ENCODE measurements around the gene ADIRF. TPM values are rescaled to one million over a fixed set of nuclear protein-coding genes. Genes with fewer than 3 reads are reported as not detected.

Gene ADIRF
- total RNA-seq, 2 donors from 2014 or later, result not detected

DNA sequence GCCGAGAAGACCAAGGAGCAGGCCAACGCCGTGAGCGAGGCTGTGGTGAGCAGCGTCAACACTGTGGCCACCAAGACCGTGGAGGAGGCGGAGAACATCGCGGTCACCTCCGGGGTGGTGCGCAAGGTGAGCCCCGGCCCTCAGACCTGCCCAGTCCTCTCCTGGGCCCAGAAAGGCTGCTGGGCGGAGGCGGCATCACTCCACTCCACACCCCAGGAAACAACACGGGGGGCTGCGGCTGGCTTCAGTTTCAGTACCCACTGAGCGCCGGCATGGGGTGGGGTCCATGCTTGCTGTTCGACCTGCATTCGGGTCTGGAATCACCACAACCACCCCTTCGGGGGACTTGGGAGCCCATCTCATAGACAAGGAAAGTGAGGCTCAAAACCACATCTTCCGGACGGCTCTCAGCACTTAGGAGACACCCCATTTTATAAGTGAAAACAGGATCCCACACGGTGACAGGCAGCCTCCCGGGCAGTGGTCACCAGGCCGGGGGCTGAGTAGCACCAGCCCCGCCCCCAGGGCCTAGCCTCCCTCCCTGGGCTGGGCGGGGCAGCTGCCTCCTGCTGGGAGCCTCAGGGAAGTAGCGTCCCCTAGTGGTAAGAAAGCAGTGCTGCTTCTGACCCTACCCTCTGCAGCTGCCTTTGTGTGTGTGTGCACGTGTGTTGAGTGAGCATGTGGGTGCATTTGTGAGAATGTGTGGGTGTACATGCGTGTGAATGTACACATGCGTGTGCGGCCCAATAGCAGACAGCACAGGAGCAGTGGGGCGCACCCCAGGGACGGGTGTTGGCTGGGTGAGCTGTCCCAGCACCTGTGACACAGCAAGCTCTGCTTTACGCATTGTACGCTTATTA, 8.0 kb upstream of the ADIRF start:
- Mint-ChIP-seq H3K9me3 (no peaks in the 10 kb centered on the region), H3K36me3 (ENCODE audit: insufficient read depth in 2 of 2) (no peaks in the 10 kb centered on the region), H3K4me1 (ENCODE audit: low read depth) (no peaks in the 10 kb centered on the region), H3K27me3 (ENCODE audit: low read depth) (no peaks in the 10 kb centered on the region), H3K27ac (no peak overlapping the region), H3K4me3 (no peak overlapping the region)
- ATAC-seq (replicated peaks in 1 of 2) (peak; percentile 80), DNase-seq (peak; percentile 49 to 50)

DNA sequence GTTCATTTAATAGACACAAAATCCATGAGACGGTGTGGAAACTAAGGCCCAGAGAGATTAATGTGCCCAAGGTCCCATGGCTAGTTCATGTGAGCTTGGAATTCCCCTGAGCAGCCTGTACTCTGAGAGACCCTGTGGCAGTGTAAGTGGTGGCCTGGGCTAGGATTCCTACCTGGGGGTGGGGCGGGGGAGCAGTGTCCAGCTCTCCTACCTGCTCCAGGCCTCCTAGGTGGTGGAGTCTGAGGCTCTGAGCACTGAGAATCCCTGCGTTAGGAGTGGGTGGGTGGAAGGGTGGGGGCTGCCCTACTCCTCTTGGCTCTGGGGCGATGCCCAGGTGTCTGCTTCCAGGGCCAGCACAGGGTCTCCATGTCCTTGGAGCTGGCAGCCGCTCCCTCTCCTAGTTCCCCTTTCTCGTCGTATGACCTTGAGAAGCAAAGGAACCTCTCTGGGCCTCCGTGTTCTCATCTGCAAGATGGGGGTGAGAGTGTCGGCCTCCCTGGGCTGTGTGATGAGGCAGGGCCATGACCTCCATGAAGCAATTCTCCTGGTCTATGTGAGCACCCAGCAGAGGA, 7.3 kb upstream of the ADIRF start:
- Mint-ChIP-seq H3K27me3 (ENCODE audit: low read depth) (no peaks in the 10 kb centered on the region), H3K4me1 (ENCODE audit: low read depth) (peaks cover 7% of the 10 kb centered on the region), H3K9me3 (no peaks in the 10 kb centered on the region), H3K4me3 (no peak overlapping the region), H3K27ac (no peak overlapping the region), H3K36me3 (ENCODE audit: insufficient read depth in 2 of 2) (no peaks in the 10 kb centered on the region)
- DNase-seq (no peak), ATAC-seq (replicated peaks in 1 of 2) (no peak)

DNA sequence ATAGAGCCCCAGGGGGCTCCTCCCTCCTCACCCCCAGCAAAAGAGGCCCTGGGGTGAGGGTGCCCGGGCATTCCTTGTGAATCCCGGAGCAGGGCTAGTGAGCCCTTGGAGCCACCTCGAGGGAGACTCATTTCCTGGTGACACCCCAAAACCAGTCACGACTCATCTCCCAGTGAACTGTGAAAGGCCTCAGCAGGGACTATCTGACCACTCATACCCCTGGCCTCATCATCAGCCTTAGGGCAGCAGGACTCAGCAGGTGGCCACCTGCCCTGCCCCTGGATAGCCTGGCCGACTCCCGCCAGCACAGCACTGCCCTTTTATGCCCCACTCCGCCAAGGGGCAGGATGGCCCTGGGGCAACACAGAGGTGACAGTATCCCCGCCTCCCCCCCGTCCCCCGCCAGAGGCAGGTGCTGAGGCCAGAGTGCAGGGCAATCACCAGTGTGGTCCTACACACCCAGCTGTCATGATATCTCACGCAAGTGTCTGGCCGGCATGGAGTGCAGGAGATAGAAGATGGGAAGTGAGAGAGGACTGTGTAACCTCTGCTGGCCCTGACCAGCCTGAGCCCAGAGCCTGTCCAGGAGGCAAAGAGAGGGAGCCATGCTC, 6.7 kb upstream of the ADIRF start:
- Mint-ChIP-seq H3K27me3 (ENCODE audit: low read depth) (no peaks in the 10 kb centered on the region), H3K36me3 (ENCODE audit: insufficient read depth in 2 of 2) (no peaks in the 10 kb centered on the region), H3K27ac (no peak overlapping the region), H3K9me3 (no peaks in the 10 kb centered on the region), H3K4me3 (no peak overlapping the region), H3K4me1 (ENCODE audit: low read depth) (peaks cover 13% of the 10 kb centered on the region)
- no peak for ATAC-seq (replicated peaks in 1 of 2)
- DNase-seq, result no peak

DNA sequence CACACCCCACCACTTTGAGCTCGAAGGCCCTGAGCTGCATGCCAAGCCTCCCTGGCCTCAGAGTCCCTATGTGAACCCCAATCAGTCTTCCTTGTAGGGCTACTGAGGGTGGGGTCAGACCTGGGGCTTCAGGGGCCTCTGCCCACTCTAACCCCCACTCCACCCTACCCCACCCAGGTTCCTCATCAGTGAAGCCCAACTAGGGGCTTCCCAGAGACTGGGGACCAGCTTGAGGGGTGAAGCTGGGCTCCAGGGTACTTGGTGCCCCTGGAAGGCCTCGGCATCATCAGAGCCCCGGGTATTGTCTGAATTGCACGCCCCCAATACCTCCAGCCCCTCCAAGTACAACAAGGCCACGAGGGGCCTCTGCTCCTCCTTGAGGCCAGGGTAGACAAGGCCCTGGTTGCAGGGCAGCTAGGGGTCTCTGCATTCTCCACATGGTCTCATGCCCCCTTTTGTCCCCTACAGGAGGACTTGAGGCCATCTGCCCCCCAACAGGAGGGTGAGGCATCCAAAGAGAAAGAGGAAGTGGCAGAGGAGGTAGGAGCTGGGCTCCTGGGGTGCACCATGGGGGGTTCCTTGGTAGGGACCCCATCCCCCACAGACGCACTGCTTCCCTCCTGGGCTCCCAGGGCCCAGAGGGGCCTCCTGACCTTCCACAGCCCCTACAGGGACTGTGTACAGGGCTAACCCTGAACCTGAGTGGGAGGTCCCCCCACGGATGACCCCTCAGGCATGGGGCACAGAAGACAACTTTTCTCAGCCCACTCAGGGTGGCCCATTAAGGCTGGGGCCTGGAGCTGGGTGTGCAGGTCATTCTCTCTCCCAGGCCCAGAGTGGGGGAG, 5.9 kb upstream of the ADIRF start:
- Mint-ChIP-seq H3K27ac (no peak overlapping the region), H3K27me3 (ENCODE audit: low read depth) (no peaks in the 10 kb centered on the region), H3K36me3 (ENCODE audit: insufficient read depth in 2 of 2) (no peaks in the 10 kb centered on the region), H3K4me3 (no peak overlapping the region), H3K9me3 (no peaks in the 10 kb centered on the region), H3K4me1 (ENCODE audit: low read depth) (peaks cover 16% of the 10 kb centered on the region)
- DNase-seq (no peak), ATAC-seq (replicated peaks in 1 of 2) (no peak)

DNA sequence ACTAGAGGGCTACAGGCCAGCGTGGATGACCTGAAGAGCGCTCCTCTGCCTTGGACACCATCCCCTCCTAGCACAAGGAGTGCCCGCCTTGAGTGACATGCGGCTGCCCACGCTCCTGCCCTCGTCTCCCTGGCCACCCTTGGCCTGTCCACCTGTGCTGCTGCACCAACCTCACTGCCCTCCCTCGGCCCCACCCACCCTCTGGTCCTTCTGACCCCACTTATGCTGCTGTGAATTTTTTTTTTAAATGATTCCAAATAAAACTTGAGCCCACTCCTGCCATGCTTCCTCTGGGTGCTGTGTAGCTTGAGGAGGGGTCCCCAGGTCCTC, 5.3 kb upstream of the ADIRF start:
- no peak overlapping the region for H3K27ac Mint-ChIP-seq
- H3K27me3 Mint-ChIP-seq (ENCODE audit: low read depth), result no peaks in the 10 kb centered on the region
- no peak for DNase-seq
- no peaks in the 10 kb centered on the region for H3K36me3 Mint-ChIP-seq (ENCODE audit: insufficient read depth in 2 of 2)
- H3K4me3 Mint-ChIP-seq, result no peak overlapping the region
- H3K4me1 Mint-ChIP-seq (ENCODE audit: low read depth), result peaks cover 16% of the 10 kb centered on the region
- H3K9me3 Mint-ChIP-seq, result no peaks in the 10 kb centered on the region
- no peak for ATAC-seq (replicated peaks in 1 of 2)

DNA sequence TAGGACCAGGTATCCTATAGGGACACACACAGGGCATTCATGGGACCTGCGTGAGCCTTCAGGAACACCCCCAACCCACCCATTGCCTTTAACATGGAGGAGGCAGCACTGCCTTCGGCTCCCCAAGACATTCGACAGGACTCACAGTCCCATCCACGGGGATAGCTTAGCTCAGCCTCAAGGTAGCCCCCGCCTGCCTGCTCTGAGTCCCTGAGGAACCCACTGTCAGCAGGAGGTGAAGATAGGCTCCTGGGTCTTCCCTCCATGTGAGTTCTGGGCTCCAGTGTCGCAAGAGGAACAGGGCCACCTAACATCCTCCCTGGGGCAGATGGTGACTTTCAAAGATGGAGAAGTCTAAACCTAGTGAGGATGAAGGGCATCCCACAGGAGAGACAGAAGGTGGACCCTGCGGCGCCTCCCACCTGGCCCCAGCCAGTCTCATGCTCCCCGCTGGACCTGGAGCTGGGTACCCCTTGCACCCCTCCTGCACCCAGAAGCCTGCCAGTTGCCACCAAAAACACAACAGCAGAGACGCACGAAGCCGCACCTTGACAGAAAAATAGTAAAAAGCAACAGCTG, 4.9 kb upstream of the ADIRF start:
- no peak overlapping the region for H3K4me3 Mint-ChIP-seq
- no peaks in the 10 kb centered on the region for H3K9me3 Mint-ChIP-seq
- H3K27ac Mint-ChIP-seq, result no peak overlapping the region
- ATAC-seq (replicated peaks in 1 of 2), result no peak
- no peaks in the 10 kb centered on the region for H3K36me3 Mint-ChIP-seq (ENCODE audit: insufficient read depth in 2 of 2)
- no peaks in the 10 kb centered on the region for H3K27me3 Mint-ChIP-seq (ENCODE audit: low read depth)
- peaks cover 16% of the 10 kb centered on the region for H3K4me1 Mint-ChIP-seq (ENCODE audit: low read depth)
- no peak for DNase-seq

DNA sequence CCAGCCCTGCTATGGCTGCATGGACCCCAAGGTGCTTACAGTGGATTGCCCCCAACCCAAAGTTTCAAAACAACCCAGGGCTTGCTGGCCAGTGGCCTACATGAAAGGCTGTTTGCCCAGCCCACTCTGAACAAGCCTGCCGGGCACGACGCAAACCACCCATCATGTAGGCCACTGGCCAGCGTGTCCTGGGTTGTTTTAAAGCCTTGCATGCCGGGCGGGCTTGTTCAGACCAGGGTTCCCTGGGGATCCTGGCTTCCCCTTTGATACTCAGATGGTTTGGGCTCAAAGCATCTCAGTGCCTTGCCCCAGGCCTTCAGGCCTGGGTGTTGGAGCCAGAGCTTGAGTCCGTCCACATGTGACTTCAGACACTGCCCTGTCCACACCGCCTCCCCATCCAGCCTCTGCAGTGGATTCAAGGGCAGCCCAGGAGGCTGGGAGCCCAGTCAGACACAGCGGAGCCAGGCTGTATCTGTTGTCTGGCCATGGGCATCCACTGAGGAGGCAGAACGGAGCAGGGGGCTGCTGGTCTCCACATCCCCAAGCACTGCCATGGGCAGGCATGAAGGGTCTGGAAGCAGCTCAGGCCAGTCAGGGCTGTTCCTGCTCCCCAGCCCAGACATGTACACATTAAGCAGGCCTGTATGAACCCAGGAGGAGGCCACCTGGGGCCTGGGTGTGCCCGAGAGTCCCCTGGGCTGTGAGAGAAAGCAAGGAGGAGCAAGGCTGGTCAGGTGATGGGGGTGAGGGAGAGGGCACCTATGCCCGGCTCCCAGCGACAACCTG, 4.0 kb upstream of the ADIRF start:
- Mint-ChIP-seq H3K9me3 (no peaks in the 10 kb centered on the region), H3K4me3 (no peak overlapping the region), H3K27me3 (ENCODE audit: low read depth) (no peaks in the 10 kb centered on the region), H3K27ac (no peak overlapping the region), H3K4me1 (ENCODE audit: low read depth) (peaks cover 21% of the 10 kb centered on the region), H3K36me3 (ENCODE audit: insufficient read depth in 2 of 2) (no peaks in the 10 kb centered on the region)
- no peak for ATAC-seq (replicated peaks in 1 of 2)
- no peak for DNase-seq

DNA sequence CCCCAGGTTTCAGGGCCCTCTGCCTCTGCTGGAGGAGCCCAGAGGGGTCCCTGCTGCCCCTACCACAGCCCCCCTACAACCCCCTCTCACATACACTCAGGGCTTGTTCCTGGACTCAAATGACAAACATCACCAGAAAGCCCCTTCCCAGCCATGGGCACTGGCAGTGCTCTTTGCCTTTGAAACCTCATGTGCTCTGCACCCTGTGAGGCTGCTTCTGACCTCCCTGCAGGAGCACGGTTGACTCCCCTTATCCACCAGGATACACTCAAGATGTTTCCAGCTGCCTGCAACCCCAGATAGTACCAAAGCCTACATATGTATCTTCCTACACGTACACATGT, 3.5 kb upstream of the ADIRF start:
- no peak overlapping the region for H3K27ac Mint-ChIP-seq
- no peaks in the 10 kb centered on the region for H3K36me3 Mint-ChIP-seq (ENCODE audit: insufficient read depth in 2 of 2)
- peaks cover 23% of the 10 kb centered on the region for H3K4me1 Mint-ChIP-seq (ENCODE audit: low read depth)
- no peaks in the 10 kb centered on the region for H3K27me3 Mint-ChIP-seq (ENCODE audit: low read depth)
- ATAC-seq (replicated peaks in 1 of 2) (no peak), DNase-seq (no peak)
- H3K9me3 Mint-ChIP-seq, result no peaks in the 10 kb centered on the region
- H3K4me3 Mint-ChIP-seq, result no peak overlapping the region

DNA sequence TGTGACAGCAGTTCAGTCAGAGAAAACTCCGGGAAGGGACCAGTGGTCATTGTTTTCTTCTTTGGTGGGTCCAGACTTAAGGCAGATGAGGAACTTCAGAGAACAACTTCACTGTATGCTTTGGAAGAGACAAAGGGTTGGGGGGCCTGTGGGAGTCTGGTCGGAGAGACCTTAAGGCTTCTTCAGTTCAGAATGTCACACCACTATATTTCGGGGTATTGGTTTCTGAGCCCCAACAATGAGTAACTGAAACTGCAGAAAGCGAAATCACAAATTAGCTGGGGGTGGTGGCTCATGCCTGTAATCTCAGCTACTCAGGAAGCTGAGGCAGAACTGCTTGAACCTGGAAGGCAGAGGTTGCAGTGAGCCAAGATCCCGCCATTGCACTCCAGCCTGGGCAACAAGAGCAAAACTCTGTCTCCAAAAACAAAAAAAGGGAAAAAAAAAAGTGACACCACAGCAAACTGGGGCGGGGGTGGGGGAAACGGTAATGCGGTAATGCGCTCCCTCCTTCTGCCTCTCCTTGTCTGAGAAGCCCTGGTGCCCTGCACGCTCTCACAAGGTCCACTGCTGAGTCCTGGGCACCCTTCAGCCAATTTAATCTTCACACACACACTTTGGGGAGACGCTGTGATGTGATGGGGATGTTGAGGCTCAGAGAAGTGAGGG, 2.2 kb upstream of the ADIRF start:
- Mint-ChIP-seq H3K36me3 (ENCODE audit: insufficient read depth in 2 of 2) (no peaks in the 10 kb centered on the region), H3K4me3 (peak overlapping the region; percentile 57 to 66), H3K4me1 (ENCODE audit: low read depth) (peaks cover 28% of the 10 kb centered on the region), H3K9me3 (no peaks in the 10 kb centered on the region), H3K27ac (no peak overlapping the region), H3K27me3 (ENCODE audit: low read depth) (no peaks in the 10 kb centered on the region)
- no peak for DNase-seq
- ATAC-seq (replicated peaks in 1 of 2), result peak; percentile 25 to 30

DNA sequence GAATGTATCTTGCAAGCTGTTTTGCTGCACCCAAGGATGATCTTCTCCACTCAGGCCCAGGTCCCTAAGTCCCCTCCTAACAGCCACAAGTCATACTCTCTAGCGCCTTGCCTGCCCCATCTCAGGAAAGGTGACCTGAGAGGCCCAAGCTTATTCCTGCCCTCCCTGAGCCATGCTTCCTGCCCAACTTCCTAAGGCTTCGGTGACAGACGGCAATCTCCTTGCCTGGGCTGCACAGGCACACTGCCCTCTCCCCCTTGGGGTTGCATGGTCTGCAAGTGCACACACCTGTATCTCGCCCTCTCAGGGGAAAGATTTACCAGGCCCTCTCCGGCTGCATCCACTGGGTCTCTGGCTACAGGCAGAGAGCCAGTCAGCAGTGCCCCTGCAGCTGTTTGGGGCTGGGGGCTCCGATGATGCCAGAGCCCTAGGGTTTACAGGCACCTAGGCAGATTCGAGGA, 771 bp upstream of the ADIRF start:
- no peak overlapping the region for H3K27ac Mint-ChIP-seq
- peaks cover 1% of the 10 kb centered on the region for H3K27me3 Mint-ChIP-seq (ENCODE audit: low read depth)
- no peaks in the 10 kb centered on the region for H3K36me3 Mint-ChIP-seq (ENCODE audit: insufficient read depth in 2 of 2)
- H3K9me3 Mint-ChIP-seq, result no peaks in the 10 kb centered on the region
- H3K4me1 Mint-ChIP-seq (ENCODE audit: low read depth), result peaks cover 36% of the 10 kb centered on the region
- H3K4me3 Mint-ChIP-seq, result no peak overlapping the region
- ATAC-seq (replicated peaks in 1 of 2) (no peak), DNase-seq (no peak)

DNA sequence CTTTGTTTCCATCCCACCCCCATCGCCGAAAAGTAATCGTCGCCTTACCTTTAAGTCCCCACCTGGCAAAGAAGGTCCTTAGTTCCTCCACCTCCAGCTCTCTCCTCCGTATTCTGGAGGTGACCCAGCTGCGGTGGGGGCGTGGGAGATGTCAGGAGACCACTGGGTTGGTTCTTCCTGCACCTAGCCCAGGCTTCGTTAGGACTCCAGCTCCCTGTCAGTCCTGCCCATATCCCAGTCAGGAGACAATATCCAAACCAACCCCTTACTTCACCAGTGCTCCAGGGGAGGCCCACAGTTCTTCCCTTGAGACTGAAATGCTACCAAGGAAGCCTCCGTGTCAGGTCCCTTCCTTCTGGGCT, 693 bp downstream of the ADIRF start:
- H3K27me3 Mint-ChIP-seq (ENCODE audit: low read depth), result peaks cover 10% of the 10 kb centered on the region
- H3K4me3 Mint-ChIP-seq, result peak overlapping the region; percentile 27 to 41
- no peak overlapping the region for H3K27ac Mint-ChIP-seq
- H3K4me1 Mint-ChIP-seq (ENCODE audit: low read depth), result peaks cover 41% of the 10 kb centered on the region
- no peaks in the 10 kb centered on the region for H3K9me3 Mint-ChIP-seq
- DNase-seq (no peak), ATAC-seq (replicated peaks in 1 of 2) (no peak)
- no peaks in the 10 kb centered on the region for H3K36me3 Mint-ChIP-seq (ENCODE audit: insufficient read depth in 2 of 2)
